ENCODE results near the gene ERC2.

ERC2 gene

GRCh38 chr3:55909373-55909772 lies 558.9 kb downstream of the ERC2 start:
- DNase-seq, result no peak

GRCh38 chr3:55907616-55908015 lies 560.7 kb downstream of the ERC2 start:
- no peak for DNase-seq

- DNase-seq, result no peak
These were observed 561.4 kb downstream of the ERC2 start for GRCh38 chr3:55906896-55907295.

- no peak for DNase-seq
These were observed 563.6 kb downstream of the ERC2 start for GRCh38 chr3:55904716-55905115.

DNA sequence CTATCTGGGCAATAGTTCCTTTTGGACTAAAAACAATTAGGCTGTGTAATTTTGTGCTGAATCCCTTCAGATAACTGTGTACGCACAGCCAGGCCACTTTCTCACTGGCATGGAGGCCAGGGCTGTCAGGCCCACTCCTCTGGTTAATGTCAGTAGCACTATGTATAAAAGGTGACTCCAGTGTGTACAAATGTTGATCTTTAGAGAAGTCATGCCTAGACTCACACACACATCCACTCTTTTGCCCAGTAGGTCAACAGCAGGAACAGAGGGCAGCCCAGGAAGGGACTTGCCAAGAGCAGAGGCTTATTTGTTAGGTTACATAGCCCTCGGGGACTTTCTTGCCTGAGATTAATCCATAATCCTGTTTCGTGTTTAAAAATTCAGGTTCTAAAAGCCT lies 564.6 kb downstream of the ERC2 start:
- DNase-seq, result no peak

- DNase-seq, result no peak
These were observed 565.9 kb downstream of the ERC2 start for GRCh38 chr3:55902221-55902900.

GRCh38 chr3:55899887-55900286 lies 568.4 kb downstream of the ERC2 start:
- DNase-seq, result no peak

DNA sequence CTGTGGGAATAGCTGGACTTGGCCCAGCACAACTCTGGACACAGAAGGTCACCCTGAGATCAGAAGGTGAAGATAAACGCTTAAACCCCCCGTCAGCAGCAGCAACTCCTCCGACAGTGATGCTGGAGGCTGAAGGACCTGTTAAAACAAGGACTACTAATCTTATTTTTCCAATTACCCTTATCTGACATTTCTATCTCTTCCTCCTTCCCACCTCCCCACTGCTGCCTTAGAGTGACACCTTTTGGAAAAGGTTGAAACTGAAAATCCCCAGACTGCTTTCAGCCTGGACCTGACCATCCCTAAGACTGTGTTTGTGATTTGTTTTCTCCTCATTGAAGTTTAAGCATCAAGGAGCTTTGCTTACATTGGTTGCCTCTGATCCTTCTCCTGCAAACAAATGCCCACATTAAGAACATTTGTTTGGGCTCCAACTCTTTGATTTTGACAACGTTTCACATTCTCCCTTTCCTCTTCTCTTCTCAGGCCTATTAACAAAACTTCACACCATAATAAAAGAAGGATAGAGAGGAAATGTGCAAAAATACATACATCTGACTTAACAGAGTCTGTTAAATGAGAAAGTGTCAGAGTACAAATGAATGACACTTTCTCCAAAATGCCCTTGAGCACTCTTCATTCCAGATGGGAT lies 570.6 kb downstream of the ERC2 start:
- DNase-seq, result no peak

DNA sequence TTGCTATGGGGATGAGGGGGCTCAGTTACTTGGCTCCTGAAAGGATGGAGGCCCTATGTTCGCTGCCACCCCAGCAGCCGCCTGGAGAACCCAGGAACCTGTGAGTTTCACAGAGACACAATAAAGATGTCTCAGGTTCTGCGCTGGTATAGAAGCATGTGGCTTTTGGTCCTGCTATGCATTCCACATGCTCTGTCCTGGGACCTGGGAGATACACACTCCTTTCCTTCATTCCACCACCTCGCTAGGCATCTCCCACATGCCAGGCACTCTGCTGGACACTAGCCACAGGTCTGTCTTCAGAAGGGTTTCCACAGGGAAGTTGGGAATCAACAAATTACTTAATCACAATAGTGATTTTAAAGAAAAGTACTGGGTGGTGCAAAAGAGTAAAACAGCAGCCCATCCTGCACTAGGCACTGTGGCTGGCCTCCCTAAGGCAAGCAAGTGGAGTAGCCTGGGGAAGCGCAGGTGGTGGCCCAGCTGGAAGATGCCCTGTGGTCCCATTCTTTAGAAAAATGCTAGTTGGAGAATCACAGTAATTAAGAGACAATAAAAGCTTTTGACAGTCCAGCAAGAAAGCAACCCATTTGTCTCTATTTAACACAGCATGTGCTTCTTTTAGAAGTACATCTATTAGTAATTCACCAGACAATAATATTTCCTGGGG lies 572.2 kb downstream of the ERC2 start:
- no peak for DNase-seq

DNA sequence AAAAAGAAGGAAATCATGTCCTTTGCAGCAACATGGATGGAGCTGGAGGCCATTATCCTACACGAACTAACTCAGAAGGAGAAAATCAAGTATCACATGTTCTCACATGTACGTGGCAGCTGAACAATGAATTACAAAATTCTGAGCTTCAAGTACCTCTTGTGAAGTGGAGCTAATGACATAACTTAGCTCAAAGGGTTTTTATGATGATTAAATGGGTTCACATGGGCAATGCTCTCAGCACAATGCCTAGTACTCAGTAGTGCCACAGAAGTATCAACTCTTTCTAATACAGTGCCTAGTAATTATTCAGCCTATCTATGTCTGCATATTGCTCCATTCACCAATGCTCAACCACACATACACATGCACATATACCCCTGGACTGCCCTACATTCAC lies 573.7 kb downstream of the ERC2 start:
- no peak for DNase-seq

DNA sequence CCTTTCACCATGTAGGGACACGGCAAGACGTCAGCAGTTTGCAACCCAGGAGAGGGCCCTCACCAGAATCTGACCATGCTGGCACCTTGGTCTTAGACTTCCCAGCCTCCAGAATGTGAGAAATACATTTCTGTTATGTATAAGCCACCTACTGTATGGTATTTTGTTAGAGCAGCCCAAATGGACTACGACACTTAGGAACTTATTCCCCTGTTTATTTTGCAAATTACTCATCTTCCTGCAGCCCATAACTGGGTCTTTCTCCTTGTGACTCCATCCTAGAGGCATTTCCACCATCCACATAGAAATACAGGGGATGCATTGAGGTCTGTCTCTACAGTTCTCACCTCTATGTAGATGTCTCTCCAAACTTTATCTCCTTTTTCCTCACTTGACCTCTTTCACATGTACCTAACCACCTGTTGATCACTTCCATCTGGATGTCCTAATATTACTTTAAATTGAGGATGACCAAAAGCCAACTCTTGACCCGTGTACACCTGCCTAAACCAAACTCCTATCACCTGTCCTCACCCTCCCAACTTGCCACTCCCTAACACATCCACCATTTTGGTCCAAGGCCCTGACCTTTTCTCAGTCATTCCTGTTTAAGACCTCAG lies 575.1 kb downstream of the ERC2 start:
- no peak for DNase-seq

DNA sequence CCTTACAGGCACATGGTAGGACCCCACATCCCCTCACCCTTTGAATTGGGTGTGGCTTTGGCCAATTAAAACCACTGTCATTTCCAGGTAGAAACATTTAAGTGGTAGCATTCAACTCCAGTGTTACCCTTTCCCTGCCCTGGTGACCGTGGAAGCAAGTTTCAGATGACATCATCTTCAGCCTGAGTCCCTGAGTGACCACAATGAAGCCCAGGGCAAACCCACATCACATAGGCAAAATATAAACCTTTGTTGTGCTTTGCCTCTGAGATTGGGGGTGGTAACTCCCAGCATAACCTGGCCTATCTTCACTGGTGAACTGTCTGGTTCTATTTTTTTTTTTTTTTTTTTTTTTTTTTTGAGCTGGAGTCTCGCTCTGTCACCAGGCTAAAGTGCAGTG lies 577.2 kb downstream of the ERC2 start:
- no peak for DNase-seq

DNA sequence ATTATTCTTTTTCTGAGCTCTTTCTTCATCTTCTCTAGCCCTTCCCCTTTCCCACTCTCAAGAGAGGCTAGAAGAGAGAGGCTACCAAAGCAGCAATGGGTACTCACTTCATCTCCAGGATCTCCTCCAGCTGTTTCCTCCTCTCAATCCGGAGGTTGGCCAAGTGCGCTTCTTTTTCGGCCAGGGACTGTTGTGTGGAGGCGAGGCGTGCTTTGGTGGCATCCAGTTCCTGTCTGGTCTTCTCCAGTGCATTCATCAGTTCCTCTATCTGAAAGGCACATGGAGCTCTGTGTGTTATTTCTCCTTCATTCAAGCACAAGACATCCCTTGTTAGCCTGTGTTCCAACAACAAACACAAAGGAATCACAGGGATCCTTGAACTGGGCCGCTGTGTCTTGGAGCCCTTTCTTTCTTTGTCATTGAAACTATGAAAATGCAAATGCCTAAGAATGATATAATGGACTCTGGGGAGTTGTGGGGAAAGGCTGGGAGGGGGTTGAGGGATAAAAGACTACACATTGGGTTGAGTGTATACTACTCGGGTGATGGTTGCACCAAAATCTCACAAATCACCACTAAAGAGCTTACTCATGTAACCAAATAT lies 579.9 kb downstream of the ERC2 start:
- peak in 1 of 4 experiments; percentile 0 for DNase-seq

DNA sequence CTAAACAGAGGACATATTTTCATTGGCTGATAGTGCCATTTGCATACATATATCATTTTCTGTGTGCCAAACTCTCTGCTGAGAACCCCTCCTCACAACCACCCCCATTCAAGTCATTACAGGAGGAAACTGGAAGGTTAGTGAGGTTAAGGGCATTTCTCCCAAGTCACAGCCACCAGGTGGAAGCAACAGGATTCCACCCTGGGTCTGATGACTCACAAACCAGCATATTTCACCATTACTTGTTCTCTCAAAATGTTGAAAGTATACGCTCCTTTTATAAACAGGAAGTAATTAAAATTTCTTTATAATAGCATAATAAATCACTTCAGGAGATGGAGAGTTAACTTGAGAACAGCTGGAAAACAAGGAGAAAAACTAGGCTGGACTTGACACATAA lies 582.5 kb downstream of the ERC2 start:
- DNase-seq, result peak in 1 of 4 experiments; percentile 1

DNA sequence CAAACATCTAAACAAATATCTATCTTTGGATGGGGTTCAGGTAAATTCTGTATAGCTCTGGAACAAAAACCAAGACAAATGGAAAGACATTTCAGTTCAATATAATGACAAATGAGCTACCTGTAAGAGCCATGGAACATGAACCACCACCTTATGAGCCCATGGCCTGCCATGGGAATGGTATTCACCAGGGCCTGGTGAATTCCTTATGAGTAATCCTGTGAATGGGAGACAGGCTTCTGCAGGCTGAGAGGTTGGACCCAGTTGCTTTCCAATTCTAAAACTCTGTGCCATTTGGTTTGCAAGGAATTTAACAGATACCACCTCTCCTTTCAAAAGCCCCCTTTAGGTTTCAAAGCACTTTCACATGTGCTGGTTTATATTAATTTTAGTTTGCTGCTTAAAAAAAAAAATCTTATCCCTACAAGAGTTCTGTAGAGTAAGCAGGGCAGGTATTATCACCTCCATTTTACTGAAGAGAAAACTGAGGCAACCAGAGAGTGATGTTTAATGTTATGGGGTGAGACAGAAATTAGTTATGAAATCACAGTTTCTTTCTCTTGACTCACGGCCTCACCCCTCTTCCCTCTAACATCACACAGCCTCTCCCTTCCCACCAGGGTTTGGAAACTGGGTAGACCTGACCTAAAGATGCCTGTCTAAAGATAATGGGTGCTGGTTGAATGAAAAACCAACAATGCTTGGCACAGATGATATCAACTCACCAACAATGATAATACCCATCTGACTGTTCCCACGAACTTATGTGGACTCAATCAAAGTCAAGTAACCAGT lies 583.6 kb downstream of the ERC2 start:
- no peak for DNase-seq

DNA sequence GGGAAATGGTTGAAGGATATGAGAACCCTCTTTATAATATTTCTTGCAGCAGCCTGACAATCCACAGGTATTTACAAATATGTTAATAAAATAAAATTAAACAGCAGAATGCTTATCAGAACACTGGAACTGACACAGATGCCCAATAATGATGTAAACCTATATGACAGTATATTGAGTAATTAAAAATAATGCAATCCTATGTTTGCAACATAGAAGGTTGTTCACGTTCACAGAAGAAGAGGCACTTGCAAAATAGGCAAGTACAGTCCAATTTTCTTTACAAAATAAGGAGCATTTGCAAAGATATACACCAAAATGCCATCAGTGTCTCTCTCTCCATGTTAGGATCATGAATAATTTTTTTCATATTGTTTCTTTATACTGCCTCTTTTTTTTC lies 584.2 kb downstream of the ERC2 start:
- DNase-seq, result peak in 2 of 4 experiments; percentile 4 to 5

DNA sequence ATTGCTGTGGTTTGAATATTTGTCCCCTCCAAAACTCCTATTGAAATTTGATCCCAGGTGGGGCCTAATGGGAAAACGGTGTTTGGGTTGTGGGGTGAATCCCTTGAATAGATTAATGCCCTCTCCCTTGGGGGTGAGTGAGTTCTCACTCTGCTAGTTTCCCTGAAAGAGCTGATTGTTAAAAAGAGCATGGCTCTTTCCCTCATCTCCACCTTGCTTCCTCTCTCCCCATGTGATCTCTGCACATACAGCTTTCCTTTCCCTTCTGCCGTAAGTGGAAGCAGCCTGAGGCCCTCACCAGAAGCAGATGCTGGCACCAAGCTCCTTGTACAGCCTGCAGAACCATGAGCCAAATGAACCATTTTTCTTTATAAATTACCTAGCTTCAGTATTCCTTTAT lies 586.3 kb downstream of the ERC2 start:
- DNase-seq, result no peak

GRCh38 chr3:55880357-55880756 lies 587.9 kb downstream of the ERC2 start:
- no peak for DNase-seq

DNA sequence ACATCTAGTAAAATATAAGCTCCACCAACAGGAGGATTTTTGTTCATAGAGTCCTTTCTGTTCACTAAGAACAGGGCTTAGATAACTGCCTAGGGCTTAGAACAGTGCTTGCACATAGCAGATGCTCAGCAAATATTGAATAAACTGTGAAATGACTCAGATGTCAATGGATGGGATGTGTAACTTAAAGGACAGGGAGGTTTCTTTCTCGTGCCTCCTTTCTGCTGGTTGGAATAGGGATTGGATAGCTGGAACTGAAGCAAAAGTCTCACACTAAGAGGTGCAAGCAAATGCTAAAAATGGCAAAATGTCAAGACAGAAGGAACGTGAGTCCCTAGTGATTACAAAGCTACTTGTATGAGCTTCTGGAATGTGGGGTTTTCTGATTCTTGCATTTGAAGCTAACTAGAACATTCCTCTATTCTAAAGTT lies 588.4 kb downstream of the ERC2 start:
- DNase-seq, result no peak

DNA sequence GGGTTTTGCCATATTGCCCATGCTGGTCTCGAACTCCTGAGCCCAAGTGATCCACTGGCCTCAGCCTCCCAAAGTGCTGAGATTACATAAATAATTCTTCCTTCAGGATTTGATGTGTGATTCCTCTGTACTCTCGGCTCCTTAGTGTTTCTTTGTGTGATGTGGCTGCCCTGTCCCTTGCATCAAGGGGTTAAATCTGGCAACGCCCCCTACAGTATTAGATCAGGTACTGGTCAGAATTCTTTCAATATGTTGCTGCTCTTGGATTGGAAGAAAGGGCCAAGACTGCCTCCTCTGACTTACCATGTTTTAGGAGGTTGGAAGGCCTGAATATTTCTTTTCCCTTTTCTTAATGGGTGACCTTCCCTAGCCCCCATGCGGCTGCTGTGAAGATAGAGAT lies 590.6 kb downstream of the ERC2 start:
- no peak for DNase-seq

DNA sequence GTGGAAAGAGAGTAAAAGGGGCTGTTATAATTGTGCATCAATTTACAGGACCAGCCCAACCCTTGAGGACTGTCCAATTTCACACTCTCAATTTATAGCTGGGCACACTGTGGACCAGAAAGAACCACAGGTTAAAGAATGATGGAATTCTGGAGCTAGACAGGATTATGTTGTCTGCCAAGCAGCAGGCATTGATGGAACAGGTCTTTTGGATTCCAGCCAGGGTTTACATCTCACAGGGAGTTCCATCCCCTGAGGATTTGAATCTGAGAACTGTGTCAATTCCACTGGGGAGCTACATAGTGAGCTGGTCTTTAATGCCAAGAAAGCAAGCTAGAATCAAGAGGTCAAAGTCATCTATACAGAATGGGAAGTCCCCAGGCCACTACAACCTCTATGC lies 591.7 kb downstream of the ERC2 start:
- no peak for DNase-seq

DNA sequence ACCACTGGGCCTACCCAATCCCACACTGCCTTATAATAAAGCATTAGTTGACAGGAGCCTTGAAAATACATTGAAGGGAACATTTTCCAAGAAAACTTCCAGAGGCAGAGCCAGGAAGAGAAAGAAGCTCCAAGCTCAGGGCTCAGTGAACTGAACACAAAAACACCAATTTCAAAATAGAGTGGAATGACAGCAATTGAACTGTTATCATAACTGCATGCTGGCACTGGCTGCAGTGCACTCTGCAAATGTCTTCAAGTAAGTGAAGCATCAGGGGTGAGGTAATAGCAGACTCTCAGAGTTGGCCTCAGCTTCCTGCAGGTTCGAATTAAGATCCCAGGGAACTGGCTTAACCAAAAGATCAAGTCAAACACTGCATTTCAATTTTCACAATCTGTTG lies 593.2 kb downstream of the ERC2 start:
- DNase-seq, result no peak

Measured in suppressor macrophage (primary cell).